Vagina (tissue), 2 donors: Measurements from ENCODE around the gene CCDC88C.

Source experiments
- CTCF ChIP-seq, 3 experiments: fragments of 450-650 bp in 2 of 3; fragments of 200-600 bp in 1 of 3; sonication (generic) in 1 of 3; IDR thresholded peaks; one replicate each; pipeline ENCODE4 v1.5.1; 2017 to 2019; ENCODE audit warnings: antibody characterized with exemption in 3 of 3, mild to moderate bottlenecking in 2 of 3, moderate library complexity in 2 of 3
- POLR2A ChIP-seq, 2 donors: fragments of 450-650 bp; IDR thresholded peaks; one replicate each; pipeline ENCODE4 v1.6.1; 2017; ENCODE audit warnings: antibody characterized with exemption in 2 of 2, mild to moderate bottlenecking in 2 of 2, moderate library complexity in 2 of 2
- POLR2AphosphoS5 ChIP-seq, 2 donors: sonication (generic); formaldehyde crosslinking; IDR thresholded peaks; one replicate each; pipeline ENCODE4 v1.9.0; 2017; ENCODE audit warnings: antibody characterized with exemption in 2 of 2, mild to moderate bottlenecking in 2 of 2, low read depth in 1 of 2; ENCODE audit not compliant: insufficient read depth in 1 of 2

- TF ChIP-seq CTCF (IDR thresholded peaks at IDR 0.05): no peak
- TF ChIP-seq POLR2A (IDR thresholded peaks at IDR 0.05): no peak
- no peak for TF ChIP-seq POLR2AphosphoS5 (IDR thresholded peaks at IDR 0.05; ENCODE audit: insufficient read depth in 1 of 2, low read depth in 1 of 2)
These were observed 142.8 kb downstream of the CCDC88C start for GRCh38 chr14:91274796-91275195.
